ENCODE data around the gene ECHDC1.
"Not testable (repeated sequence)": the region's sequence is repeated elsewhere in the genome, so short reads cannot be mapped to it uniquely, and the experiment has no call there.

ECHDC1 gene

DNA sequence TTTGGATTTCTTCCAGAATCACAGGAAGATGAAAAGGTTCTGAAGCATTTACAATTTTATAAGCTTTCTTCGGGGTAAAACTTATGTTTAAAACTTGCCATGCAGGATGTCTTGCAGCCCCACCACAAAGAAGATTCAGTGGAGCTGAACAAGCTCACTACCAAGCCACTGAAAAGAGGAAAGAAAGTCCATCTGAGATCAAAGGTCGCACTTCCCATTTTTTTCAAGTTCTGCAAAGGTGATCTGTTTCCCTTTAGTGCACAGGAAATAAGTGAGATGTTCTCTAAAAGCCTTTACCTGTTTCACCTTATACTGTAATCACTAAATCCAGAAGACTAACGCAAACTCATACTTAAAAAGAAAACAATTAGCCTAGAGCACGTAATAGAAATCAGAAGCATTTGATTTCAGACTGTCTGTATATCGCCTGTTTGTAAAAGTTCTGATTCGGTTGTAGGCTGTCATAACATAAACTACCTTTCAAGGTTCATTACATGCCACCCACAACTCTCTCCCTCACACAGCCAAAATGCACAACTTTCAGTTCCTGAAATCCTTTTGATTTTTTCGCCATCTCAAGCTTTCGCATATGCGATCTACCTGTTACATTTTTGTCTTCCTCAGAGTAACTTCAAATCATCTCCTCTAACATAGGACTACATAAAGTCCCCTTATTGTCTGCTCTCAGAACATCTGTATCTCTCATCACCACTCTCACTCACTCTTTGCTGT is 1.8 kb downstream of the ECHDC1 start:
- peak in 1 of 6 experiments; percentile 6 for DNase-seq

- no peak for DNase-seq
Observed at GRCh38 chr6:127340171-127340570, 3.2 kb downstream of the ECHDC1 start.

- no peak for DNase-seq
Observed at GRCh38 chr6:127338936-127339335, 4.5 kb downstream of the ECHDC1 start.

DNA sequence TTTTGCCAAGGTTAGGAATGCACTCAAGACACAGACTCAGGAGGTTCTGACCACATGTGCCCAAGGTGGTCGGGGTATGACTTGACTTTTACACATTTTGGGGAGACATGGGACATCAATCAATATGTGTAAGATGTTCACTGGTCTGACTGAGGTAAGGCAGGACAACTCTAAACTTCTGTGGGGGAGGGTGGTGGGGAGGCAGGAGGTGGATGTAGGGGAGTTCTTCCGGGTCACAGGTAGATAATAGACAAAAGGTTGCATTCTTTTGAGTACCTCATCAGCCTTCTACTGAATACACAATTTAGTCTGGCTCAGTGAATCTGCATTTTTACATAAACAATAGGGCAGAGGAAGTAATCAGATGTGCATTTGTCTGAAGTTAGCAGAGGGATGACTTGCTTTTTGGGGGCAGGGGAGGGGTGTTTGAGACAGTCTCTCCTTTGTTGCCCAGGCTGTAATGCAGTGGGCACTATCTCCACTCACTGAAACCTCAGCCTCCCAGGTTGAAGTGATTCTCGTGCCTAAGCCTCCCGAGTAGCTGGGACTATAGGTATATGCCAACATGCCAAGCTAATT is 10.9 kb downstream of the ECHDC1 start:
- no peak for DNase-seq

DNA sequence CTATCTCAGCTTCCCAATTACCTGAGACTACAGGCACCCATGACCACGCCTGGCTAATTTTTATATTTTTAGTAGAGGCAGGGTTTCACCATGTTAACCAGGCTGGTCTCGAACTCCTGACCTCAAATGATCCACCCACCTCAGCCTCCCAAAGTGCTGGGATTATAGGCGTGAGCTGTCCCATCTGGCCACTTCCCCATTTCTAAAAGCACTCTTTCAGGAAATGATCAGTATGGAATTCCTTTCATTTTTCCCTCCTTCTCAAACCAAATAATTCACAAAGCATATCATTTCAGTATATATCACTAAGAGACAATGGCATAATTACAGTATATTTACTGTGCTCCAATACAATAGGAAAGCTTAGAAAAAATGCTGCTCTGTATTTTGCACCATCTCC is 12.2 kb downstream of the ECHDC1 start:
- DNase-seq = not testable (repeated sequence)

DNA sequence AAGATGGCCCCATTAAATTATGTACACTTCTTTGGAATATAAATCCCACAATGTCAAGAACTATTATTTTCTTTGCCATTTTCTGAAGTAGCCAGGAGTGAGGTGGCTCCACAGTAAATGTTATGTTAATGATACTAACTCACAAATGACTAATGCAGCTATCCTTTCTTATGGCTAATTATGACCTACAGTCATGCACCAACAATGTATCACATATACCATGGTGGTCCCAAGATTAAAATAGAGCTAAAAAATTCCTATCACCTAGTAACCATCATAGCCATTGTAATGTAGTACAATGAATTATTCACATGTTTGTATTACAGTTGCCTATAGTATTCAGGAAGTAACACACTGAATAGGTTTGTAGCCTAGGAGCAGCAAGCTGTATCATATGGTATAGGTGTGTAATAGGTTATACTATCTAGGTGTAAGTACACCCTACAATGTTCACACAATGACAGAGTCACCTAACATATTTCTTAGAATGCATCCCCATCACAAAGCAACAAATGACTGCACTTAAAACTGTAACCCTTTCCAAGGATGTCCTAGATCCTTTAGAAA is 15.3 kb downstream of the ECHDC1 start:
- no peak for DNase-seq

GRCh38 chr6:127319686-127320085 is 23.7 kb downstream of the ECHDC1 start:
- DNase-seq = no peak

GRCh38 chr6:127317388-127318128 is 25.9 kb downstream of the ECHDC1 start:
- DNase-seq = no peak

GRCh38 chr6:127305741-127306140 is 37.7 kb downstream of the ECHDC1 start:
- DNase-seq = no peak

GRCh38 chr6:127303917-127304316 is 39.5 kb downstream of the ECHDC1 start:
- DNase-seq = no peak

GRCh38 chr6:127302728-127303660 is 40.4 kb downstream of the ECHDC1 start:
- DNase-seq = peak in 5 of 6 experiments; percentile 2 to 56 (median 18)

- no peak for DNase-seq
Observed at GRCh38 chr6:127301199-127301700, 42.2 kb downstream of the ECHDC1 start.

GRCh38 chr6:127300411-127300810 is 43.0 kb downstream of the ECHDC1 start:
- DNase-seq = no peak

DNA sequence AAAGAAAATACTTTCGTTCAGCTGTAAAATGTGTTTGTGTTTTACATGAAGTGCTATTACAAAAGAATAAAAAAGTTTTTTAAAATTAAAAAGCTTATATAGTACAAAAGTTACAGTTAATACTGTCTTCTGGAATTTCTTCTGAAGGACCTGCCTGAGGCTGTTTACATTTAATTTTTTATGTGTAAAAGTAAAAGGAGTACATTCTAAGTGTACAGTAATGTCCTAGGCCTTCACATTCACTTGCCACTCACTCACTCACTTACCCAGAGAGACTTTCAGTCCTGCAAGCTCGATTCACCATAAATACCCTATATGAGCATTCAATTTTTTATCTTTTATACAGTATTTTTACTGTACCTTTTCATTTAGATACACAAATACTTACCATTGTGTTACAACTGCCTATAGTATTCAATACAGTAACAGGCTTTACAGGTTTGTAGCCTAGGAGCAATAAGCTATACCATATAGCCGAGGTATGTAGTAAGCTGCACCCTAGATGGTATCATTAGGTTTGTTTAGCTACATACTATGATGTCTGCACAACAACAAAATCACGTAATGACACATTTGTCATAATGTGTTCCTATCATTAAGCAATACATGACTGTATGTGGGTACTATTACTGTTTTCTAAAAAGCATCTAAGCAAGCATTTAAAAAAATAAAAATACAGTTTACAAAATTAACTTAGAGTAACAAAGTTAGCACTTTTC is 43.7 kb downstream of the ECHDC1 start:
- no peak for DNase-seq

DNA sequence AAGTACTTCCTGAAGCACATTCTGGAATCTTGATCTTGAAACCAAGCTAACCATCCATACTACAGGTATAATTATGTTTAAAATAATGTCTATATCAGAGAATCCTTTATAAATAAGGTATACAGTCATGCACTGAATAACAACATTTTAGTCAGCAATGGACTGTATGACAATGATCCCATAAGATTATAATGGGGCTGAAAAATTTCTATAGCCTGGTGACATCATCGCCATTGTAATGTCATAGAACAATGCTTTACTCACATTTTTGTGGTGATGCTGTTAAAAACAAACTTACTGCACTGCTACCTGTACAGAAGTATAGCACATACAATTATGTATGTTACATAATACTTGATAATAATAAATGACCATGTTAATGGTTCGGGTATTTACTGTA is 44.9 kb downstream of the ECHDC1 start:
- DNase-seq = no peak

DNA sequence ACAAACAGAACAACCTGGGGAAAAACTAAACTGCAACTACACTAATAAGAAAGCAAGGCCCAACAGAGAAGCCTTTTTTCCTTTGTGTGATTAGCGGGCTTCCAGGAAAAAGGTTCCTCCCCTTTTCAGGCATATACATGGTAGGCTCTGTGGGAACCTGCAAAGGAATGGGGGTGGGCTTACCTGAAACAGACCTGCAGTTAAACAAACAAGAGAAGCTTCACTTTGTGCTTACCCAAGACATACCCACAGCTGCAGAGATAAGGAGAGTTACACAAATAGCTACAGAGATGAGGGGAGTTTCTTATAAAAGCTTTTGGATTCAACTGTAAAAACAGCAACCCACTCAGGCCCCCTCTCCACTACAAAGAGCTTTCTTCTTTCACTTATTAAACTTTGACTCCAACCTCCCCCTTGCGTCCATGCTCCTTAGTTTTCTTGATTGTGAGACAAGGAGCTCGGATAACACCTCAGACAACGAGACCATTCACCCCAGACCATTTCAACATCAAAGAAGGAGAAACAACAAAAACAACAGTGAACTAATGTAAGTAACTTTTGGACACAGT is 45.8 kb downstream of the ECHDC1 start:
- no peak for DNase-seq

GRCh38 chr6:127291495-127291894 is 51.9 kb downstream of the ECHDC1 start:
- no peak for DNase-seq

- DNase-seq = no peak
Observed at GRCh38 chr6:127290391-127291265, 52.8 kb downstream of the ECHDC1 start.

GRCh38 chr6:127289934-127290333 is 53.5 kb downstream of the ECHDC1 start:
- DNase-seq = no peak

GRCh38 chr6:127288705-127289104 is 54.7 kb downstream of the ECHDC1 start:
- DNase-seq = no peak

Data from stimulated activated naive CD4-positive, alpha-beta T cell (primary cell).